T-helper 1 cell (primary cell): ENCODE results near the gene MAML3.

Experiments used
- DNase-seq, 5 donors: peaks; one replicate each; pipeline ENCODE4 v3.0.0-alpha.2; 2012 to 2020

MAML3 gene

GRCh38 chr4:139801895-139802294 lies 352.1 kb downstream of the MAML3 start:
- DNase-seq, result no peak

DNA sequence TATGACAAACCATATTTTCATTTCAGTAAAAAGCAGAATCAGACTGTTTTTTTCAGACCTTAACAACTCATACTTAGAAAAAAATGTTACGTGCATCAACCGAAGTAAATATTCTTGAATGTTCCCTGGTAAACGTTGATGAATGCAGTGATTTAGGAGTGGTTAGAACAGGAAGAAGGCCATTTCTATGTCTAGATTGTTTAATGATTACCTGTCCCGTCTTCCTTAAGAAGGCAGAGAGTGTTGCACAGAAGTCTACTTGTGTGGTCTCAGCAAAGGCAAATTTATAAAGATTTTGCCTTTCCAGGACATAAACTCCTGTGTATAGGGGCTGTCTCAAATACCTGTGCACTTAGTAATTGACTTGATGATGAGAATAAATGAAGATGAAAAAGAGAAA lies 353.9 kb downstream of the MAML3 start:
- DNase-seq, result no peak

- no peak for DNase-seq
Measured at GRCh38 chr4:139799615-139800014, 354.4 kb downstream of the MAML3 start.

DNA sequence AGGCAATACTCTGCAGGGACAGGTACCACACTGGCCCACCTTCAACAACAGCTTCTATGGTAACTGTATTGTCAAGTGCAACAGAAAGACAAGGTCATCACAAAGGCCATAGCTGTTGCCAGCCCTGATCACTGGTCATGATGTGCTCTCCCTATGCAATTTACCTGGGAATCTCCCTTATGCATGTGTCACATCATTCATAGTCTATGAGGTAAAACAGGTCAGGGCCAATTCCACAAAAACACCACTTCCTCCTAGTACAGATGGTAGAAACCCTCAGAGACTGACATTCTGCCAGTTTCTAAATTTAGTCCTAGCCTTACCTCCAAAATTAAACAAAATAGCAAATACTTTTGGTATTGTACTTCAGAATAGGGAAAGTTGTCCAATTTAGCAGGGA lies 355.5 kb downstream of the MAML3 start:
- DNase-seq, result no peak

- no peak for DNase-seq
Measured at GRCh38 chr4:139797287-139797686, 356.7 kb downstream of the MAML3 start.

GRCh38 chr4:139795527-139796314 lies 358.3 kb downstream of the MAML3 start:
- DNase-seq, result no peak

- no peak for DNase-seq
Measured at GRCh38 chr4:139794158-139794954, 359.6 kb downstream of the MAML3 start.

GRCh38 chr4:139791681-139792080 lies 362.3 kb downstream of the MAML3 start:
- no peak for DNase-seq

GRCh38 chr4:139790291-139790690 lies 363.7 kb downstream of the MAML3 start:
- DNase-seq, result no peak

- DNase-seq, result no peak
Measured at GRCh38 chr4:139789096-139789654, 364.8 kb downstream of the MAML3 start.

- no peak for DNase-seq
Measured at GRCh38 chr4:139786494-139787354, 367.3 kb downstream of the MAML3 start.

GRCh38 chr4:139785356-139785755 lies 368.6 kb downstream of the MAML3 start:
- no peak for DNase-seq

DNA sequence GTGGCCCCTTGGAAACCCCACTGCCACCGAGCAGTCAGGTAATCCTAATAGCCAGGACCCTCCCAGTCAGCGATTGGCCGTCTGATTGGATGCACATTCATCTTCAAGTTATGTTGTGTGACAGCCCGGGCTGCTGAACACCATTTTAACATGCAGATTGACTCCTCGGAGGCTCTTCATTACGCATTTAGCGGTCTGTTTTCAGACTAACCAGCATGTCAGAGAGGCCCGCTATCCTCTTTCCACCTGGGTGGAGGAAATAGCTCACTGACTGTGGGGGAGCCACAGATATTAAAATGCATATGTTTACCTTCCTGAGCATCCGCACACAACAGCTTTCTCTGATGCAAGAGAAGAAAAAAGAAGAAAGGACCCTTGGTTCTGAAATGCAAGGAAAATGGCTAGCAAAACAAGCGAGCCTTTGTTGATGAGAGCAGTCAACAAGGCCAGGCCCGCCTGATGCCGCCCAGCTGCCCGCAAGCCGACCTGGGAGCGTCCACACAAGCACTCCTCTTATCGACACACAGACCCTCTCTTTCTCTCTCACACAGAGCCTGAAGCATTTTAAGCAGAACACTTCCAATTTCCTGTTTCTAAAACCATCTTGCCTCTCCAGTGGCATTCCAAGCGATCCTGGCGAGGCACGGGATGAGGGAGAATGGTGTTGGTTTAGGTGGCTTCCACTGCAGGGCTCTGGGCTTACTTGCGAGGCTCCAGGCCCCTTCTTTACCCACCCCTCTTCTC lies 370.1 kb downstream of the MAML3 start:
- DNase-seq, result no peak

DNA sequence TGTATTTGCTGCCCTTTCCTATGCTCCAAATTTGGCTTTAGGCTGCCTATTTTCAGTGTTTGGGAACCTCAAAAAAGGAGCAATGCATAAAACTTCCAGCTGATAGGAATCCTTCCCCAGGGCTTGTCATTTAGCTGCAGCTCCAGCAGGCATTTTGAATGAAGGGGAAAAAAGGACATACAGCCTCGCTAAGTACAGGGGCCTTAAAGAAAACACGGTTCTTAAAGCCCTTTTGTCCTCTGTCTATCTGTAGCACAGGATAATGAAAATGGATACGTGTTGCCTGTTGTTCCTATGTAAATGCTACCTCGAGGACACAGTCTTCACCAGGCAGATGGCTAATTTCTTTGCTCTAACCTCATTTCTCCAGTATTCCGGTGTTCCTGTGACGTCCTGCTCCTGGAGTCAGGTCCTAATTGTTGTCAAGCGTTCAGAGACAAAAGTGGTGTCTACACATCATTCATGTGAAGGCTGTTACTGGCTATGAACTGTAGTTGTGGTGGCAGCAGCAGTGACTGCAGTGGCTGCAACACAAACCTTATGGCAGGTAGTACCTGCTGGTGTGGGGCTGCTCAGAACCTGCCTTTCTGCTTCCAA lies 371.0 kb downstream of the MAML3 start:
- no peak for DNase-seq

- DNase-seq, result no peak
Measured at GRCh38 chr4:139781066-139781465, 372.9 kb downstream of the MAML3 start.

- no peak for DNase-seq
Measured at GRCh38 chr4:139779691-139780090, 374.3 kb downstream of the MAML3 start.

GRCh38 chr4:139777757-139778156 lies 376.2 kb downstream of the MAML3 start:
- DNase-seq, result no peak

- no peak for DNase-seq
Measured at GRCh38 chr4:139776235-139776634, 377.7 kb downstream of the MAML3 start.

GRCh38 chr4:139774759-139775487 lies 379.1 kb downstream of the MAML3 start:
- no peak for DNase-seq

- DNase-seq, result no peak
Measured at GRCh38 chr4:139773560-139774318, 380.2 kb downstream of the MAML3 start.
